ENCODE measurements around the gene CABP1. TPM values are rescaled to one million over a fixed set of nuclear protein-coding genes. Genes with fewer than 3 reads are reported as not detected.

CABP1 gene
- total RNA-seq, 1 experiment from 2014 or later = 3.0 TPM

DNA sequence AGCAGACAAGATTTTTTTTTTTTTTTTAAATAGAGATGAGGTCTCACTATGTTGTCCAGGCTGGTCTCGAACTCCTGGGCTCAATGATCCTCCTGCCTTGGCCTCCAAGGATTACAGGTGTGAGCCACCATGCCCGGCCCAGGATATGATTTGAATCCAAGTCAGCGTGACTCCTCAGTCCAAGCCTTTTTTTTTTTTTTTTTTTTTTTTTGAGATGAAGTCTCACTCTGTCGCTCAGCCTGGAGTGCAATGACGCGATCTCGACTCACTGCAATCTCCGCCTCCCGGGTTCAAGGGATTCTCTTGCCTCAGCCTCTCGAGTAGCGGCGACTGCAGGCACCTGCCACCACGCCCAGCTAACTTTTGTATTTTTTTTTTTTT lies 6.9 kb downstream of the CABP1 start:
- Histone ChIP-seq H4K20me1 (ENCODE audit: control insufficient read depth, insufficient read depth, insufficient read length) (no peaks in the 10 kb centered on the region), H3K4me1 (ENCODE audit: insufficient read depth, low read length) (no peaks in the 10 kb centered on the region; the same call in 1 of the 2 replicates), H3K23me2 (ENCODE audit: insufficient read length, low read depth, low read length, poor library complexity, severe bottlenecking) (peaks cover 3% of the 10 kb centered on the region), H4K8ac (replicated peaks; ENCODE audit: insufficient read length, low read depth, low read length) (no peak overlapping the region), H3K14ac (ENCODE audit: insufficient read depth, low read length) (no peak overlapping the region), H2BK12ac (ENCODE audit: insufficient read length, low read depth, low read length) (no peak overlapping the region), H4K91ac (ENCODE audit: insufficient read length, low read depth, low read length) (no peak overlapping the region), H2AFZ (ENCODE audit: low read length) (no peak overlapping the region), H2BK20ac (ENCODE audit: low read depth, low read length, poor library complexity, severe bottlenecking) (no peak overlapping the region), H3K27me3 (ENCODE audit: insufficient read depth, low read length) (no peaks in the 10 kb centered on the region; the same call in 1 of the 2 replicates), H2BK120ac (ENCODE audit: low read depth, low read length, poor library complexity, severe bottlenecking) (no peak overlapping the region), H3K23ac (ENCODE audit: insufficient read length, low read depth, low read length) (no peak overlapping the region), H2BK15ac (ENCODE audit: low read depth, low read length) (no peak overlapping the region), H3K9ac (ENCODE audit: extremely low read depth, insufficient read length, low read length) (no peak overlapping the region), H3T11ph (ENCODE audit: low read length) (no peak overlapping the region), H3K56ac (ENCODE audit: insufficient read length, low read depth, low read length) (no peak overlapping the region), H3K4me2 (ENCODE audit: insufficient read depth, insufficient read length, low read length) (no peak overlapping the region), H2BK5ac (ENCODE audit: insufficient read length, low read length) (no peak overlapping the region), H3K4ac (ENCODE audit: low read depth, low read length) (no peak overlapping the region), H3K79me2 (ENCODE audit: insufficient read depth, low read length) (no peaks in the 10 kb centered on the region), H3K27ac (ENCODE audit: insufficient read length, low read depth, low read length) (no peak overlapping the region), H3K18ac (ENCODE audit: insufficient read length, low read depth, low read length) (no peak overlapping the region), H4K5ac (ENCODE audit: insufficient read length, low read depth, low read length) (no peak overlapping the region), H3K79me1 (ENCODE audit: insufficient read depth, low read depth, low read length, poor library complexity, severe bottlenecking) (no peaks in the 10 kb centered on the region), H2AK5ac (ENCODE audit: insufficient read length, low read length) (no peak overlapping the region), H3K9me3 (ENCODE audit: control insufficient read depth, low read depth, low read length) (no peaks in the 10 kb centered on the region)
- Mint-ChIP-seq H3K4me1 (peaks cover 29 to 40% of the 10 kb centered on the region in 2 experiments), H3K27ac (no peak overlapping the region), H3K27me3 (ENCODE audit: low read depth) (peaks cover 39% of the 10 kb centered on the region), H3K9me3 (no peaks in the 10 kb centered on the region), H3K4me3 (no peak overlapping the region), H3K36me3 (ENCODE audit: insufficient read depth in 1 of 3, low read depth in 3 of 3) (no peaks in the 10 kb centered on the region)
- no peak for DNase-seq
- TF ChIP-seq CTCF (conservative IDR thresholded peaks at IDR 0.05) = no peak
- no CpG with 5 or more reads among the region's 13 CpGs for WGBS (ENCODE audit: extremely low coverage, insufficient read length, low lambda C conversion rate)
